Kidney epithelial cell (primary cell): ENCODE data around the gene FAM83D. TPM values are rescaled to one million over a fixed set of nuclear protein-coding genes. Genes with fewer than 3 reads are reported as not detected.

ENCODE experiments used
- DNase-seq: peaks from one replicate; pipeline ENCODE4 v3.0.0-alpha.2; 2010; ENCODE audit warnings: low read depth
- H3K27me3 ChIP-seq: 2 replicates; pipeline ENCODE4 v1.6.0; 2011; ENCODE audit warnings: low read length; ENCODE audit not compliant: control insufficient read depth, insufficient read depth
- H3K36me3 ChIP-seq: 2 replicates; pipeline ENCODE4 v1.5.1; 2011; ENCODE audit warnings: low read length; ENCODE audit not compliant: control insufficient read depth, insufficient read depth
- H3K4me3 ChIP-seq: 2 replicates; pipeline ENCODE4 v1.5.1; 2011; ENCODE audit warnings: low read depth, mild to moderate bottlenecking, control low read depth, low read length
- total RNA-seq: library from RNA; depleted of rRNA; stranded (reverse); fragments of >200 nt; gene quantifications from 2 replicates; pipeline ENCODE4 v1.2.3, GENCODE V29; 2015
- TF ChIP-seq, protein P1 (sequence below): IDR thresholded peaks from 2 replicates; pipeline ENCODE4 v1.5.1; 2011; ENCODE audit warnings: mild to moderate bottlenecking, moderate library complexity, low read length, control low read depth, inconsistent platforms; ENCODE audit not compliant: insufficient read depth, poor library complexity, severe bottlenecking

The FAM83D gene
- total RNA-seq, 1 donor from 2014 or later, result 4.1 TPM

- H3K36me3 ChIP-seq, result no peaks in the 10 kb centered on the region
- H3K27me3 ChIP-seq, result no peaks in the 10 kb centered on the region
- DNase-seq, result no peak
- H3K4me3 ChIP-seq, result no peak overlapping the region
- TF ChIP-seq, protein P1, sequence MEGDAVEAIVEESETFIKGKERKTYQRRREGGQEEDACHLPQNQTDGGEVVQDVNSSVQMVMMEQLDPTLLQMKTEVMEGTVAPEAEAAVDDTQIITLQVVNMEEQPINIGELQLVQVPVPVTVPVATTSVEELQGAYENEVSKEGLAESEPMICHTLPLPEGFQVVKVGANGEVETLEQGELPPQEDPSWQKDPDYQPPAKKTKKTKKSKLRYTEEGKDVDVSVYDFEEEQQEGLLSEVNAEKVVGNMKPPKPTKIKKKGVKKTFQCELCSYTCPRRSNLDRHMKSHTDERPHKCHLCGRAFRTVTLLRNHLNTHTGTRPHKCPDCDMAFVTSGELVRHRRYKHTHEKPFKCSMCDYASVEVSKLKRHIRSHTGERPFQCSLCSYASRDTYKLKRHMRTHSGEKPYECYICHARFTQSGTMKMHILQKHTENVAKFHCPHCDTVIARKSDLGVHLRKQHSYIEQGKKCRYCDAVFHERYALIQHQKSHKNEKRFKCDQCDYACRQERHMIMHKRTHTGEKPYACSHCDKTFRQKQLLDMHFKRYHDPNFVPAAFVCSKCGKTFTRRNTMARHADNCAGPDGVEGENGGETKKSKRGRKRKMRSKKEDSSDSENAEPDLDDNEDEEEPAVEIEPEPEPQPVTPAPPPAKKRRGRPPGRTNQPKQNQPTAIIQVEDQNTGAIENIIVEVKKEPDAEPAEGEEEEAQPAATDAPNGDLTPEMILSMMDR, result no peak
These were observed 53.6 kb downstream of the FAM83D start for GRCh38 chr20:38979842-38980241.

GRCh38 chr20:38982291-38982690 is 56.1 kb downstream of the FAM83D start:
- TF ChIP-seq, protein P1, result no peak

DNA sequence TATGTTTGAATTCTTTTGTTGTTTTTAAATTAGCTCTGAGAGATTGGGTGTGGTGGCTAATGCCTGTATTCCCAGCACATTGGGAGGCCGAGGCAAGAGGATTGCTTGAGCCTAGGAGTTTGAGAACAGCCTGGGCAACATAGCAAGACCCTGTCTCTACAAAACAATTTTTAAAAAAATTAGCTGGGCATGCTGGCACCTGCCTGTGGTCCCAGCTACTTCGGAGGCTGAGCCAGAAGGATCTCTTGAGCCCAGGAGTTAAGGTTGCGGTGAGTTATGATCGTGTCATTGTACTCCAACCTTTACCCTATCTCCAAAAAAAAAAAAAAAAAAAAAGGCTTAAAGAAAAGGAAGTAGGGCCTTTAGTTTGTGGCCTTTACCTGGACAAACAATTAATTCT is 58.8 kb downstream of the FAM83D start:
- TF ChIP-seq, protein P1, result no peak
- DNase-seq, result no peak
- no peaks in the 10 kb centered on the region for H3K36me3 ChIP-seq
- H3K27me3 ChIP-seq, result no peaks in the 10 kb centered on the region
- H3K4me3 ChIP-seq, result no peak overlapping the region

More at GRCh38 chr20:38982291-38982690, 56.1 kb downstream of the FAM83D start:
- no peak overlapping the region for H3K4me3 ChIP-seq
- no peak for DNase-seq
- H3K27me3 ChIP-seq, result no peaks in the 10 kb centered on the region
- H3K36me3 ChIP-seq, result no peaks in the 10 kb centered on the region

GRCh38 chr20:38985603-38986170 is 59.5 kb downstream of the FAM83D start:
- H3K36me3 ChIP-seq, result no peaks in the 10 kb centered on the region
- no peak overlapping the region for H3K4me3 ChIP-seq
- TF ChIP-seq, protein P1, result no peak
- no peaks in the 10 kb centered on the region for H3K27me3 ChIP-seq
- DNase-seq, result no peak

- TF ChIP-seq, protein P1, result no peak
- H3K27me3 ChIP-seq, result no peaks in the 10 kb centered on the region
- no peak for DNase-seq
- no peak overlapping the region for H3K4me3 ChIP-seq
- no peaks in the 10 kb centered on the region for H3K36me3 ChIP-seq
These were observed 60.4 kb downstream of the FAM83D start for GRCh38 chr20:38986663-38987062.

DNA sequence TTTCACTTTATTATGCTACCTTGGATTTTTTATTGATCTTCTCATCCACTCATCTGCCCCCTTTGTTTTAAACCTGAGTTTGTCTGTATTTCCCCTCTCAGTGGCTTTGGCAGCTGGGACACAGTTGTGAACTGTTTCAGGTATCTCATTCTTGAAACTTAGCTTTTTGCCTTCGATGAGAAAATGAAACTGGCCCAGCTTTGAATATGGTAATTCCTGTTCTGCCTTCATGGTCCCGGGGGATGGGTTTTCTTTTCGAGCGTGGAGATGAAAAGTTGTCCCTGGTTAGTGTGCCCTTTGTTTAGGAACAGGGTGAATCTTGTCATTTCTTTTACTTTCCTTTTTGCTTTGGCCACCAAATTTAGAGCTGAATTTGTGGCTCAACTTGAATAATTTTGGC is 61.6 kb downstream of the FAM83D start:
- no peak for DNase-seq
- TF ChIP-seq, protein P1, result no peak
- Histone ChIP-seq H3K27me3 (no peaks in the 10 kb centered on the region), H3K4me3 (no peak overlapping the region), H3K36me3 (no peaks in the 10 kb centered on the region)
